ENCODE measurements around the gene CEP43. TPM values are rescaled to one million over a fixed set of nuclear protein-coding genes. Genes with fewer than 3 reads are reported as not detected.

Gene CEP43
- total RNA-seq, 4 donors from 2014 or later, result 12.2 to 13.7 (median 13.4) TPM

- ATAC-seq (ENCODE audit: low FRiP score) (no peak), DNase-seq (ENCODE audit: low spot score) (no peak)
- no peak for TF ChIP-seq CTCF (IDR thresholded peaks at IDR 0.05)
Measured at GRCh38 chr6:167027772-167028171, 28.6 kb downstream of the CEP43 start.

- ATAC-seq (ENCODE audit: low FRiP score) (no peak), DNase-seq (ENCODE audit: low spot score) (no peak)
- TF ChIP-seq CTCF (IDR thresholded peaks at IDR 0.05), result no peak
Measured at GRCh38 chr6:167030222-167031072, 31.2 kb downstream of the CEP43 start.

GRCh38 chr6:167031082-167031709 lies 32.0 kb downstream of the CEP43 start:
- TF ChIP-seq CTCF (IDR thresholded peaks at IDR 0.05), result no peak
- ATAC-seq (ENCODE audit: low FRiP score) (no peak), DNase-seq (ENCODE audit: low spot score) (no peak)

- ATAC-seq (ENCODE audit: low FRiP score) (no peak), DNase-seq (ENCODE audit: low spot score) (no peak)
- TF ChIP-seq CTCF (IDR thresholded peaks at IDR 0.05), result no peak
Measured at GRCh38 chr6:167034056-167034455, 34.9 kb downstream of the CEP43 start.

GRCh38 chr6:167037762-167038161 lies 38.6 kb downstream of the CEP43 start:
- no peak for TF ChIP-seq CTCF (IDR thresholded peaks at IDR 0.05)
- no peak for DNase-seq (ENCODE audit: low spot score)
- ATAC-seq (ENCODE audit: low FRiP score), result no peak

GRCh38 chr6:167044696-167045095 lies 45.5 kb downstream of the CEP43 start:
- no peak for TF ChIP-seq CTCF (IDR thresholded peaks at IDR 0.05)
- no peak for ATAC-seq (ENCODE audit: low FRiP score)
- DNase-seq (ENCODE audit: low spot score), result no peak
